Astrocyte (in vitro differentiated cells and primary cell): Measurements from ENCODE around the gene COP1. TPM values are rescaled to one million over a fixed set of nuclear protein-coding genes. Genes with fewer than 3 reads are reported as not detected.

ENCODE experiments used
- DNase-seq: peaks from one replicate; pipeline ENCODE4 v3.0.0-alpha.2; 2010; ENCODE audit warnings: low read depth
- FAIRE-seq: peaks from 2 replicates; lab custom pipeline; 2011; peaks lifted over from hg19 to GRCh38; lab: Jason Lieb, UNC
- H2AFZ ChIP-seq: 2 replicates; pipeline ENCODE4 v1.6.0; 2012; ENCODE audit warnings: low read depth, low read length, inconsistent platforms
- H3K27ac ChIP-seq: 2 replicates; pipeline ENCODE4 v1.5.1; 2011; ENCODE audit warnings: low read depth, low read length, inconsistent platforms
- H3K27me3 ChIP-seq: 2 replicates; pipeline ENCODE4 v1.6.0; 2011; ENCODE audit warnings: low read length, inconsistent platforms; ENCODE audit not compliant: insufficient read depth
- H3K36me3 ChIP-seq: 2 replicates; pipeline ENCODE4 v1.5.1; 2011; ENCODE audit warnings: low read length, inconsistent platforms; ENCODE audit not compliant: insufficient read depth
- H3K4me1 ChIP-seq: 2 replicates; pipeline ENCODE4 v1.5.1; 2011; ENCODE audit warnings: low read length, inconsistent platforms; ENCODE audit not compliant: insufficient read depth
- H3K4me2 ChIP-seq: 2 replicates; pipeline ENCODE4 v1.6.0; 2012; ENCODE audit warnings: low read length, inconsistent platforms
- H3K4me3 ChIP-seq: 2 replicates; pipeline ENCODE4 v1.5.1; 2011; ENCODE audit warnings: low read depth, mild to moderate bottlenecking, low read length, inconsistent platforms; ENCODE audit not compliant: insufficient read depth
- H3K79me2 ChIP-seq: 2 replicates; pipeline ENCODE4 v1.6.0; 2012; ENCODE audit warnings: mild to moderate bottlenecking, low read length, inconsistent platforms; ENCODE audit not compliant: insufficient read depth
- H3K9ac ChIP-seq: 2 replicates; pipeline ENCODE4 v1.6.0; 2012; ENCODE audit warnings: mild to moderate bottlenecking, low read length, inconsistent platforms
- H3K9me3 ChIP-seq: 2 replicates; pipeline ENCODE4 v1.5.1; 2012; ENCODE audit warnings: low read depth, mild to moderate bottlenecking, low read length, inconsistent platforms; ENCODE audit not compliant: insufficient read depth
- H4K20me1 ChIP-seq: 2 replicates; pipeline ENCODE4 v1.6.0; 2012; ENCODE audit warnings: low read length, inconsistent platforms; ENCODE audit not compliant: insufficient read depth
- H3K27ac Mint-ChIP-seq: one replicate; pipeline ENCODE4 v1.8.0; 2021; ENCODE audit warnings: mild to moderate bottlenecking, mixed read lengths; ENCODE audit not compliant: unreplicated experiment
- H3K27me3 Mint-ChIP-seq: one replicate; pipeline ENCODE4 v1.8.0; 2021; ENCODE audit warnings: low read depth, mixed read lengths; ENCODE audit not compliant: unreplicated experiment
- H3K36me3 Mint-ChIP-seq: one replicate; pipeline ENCODE4 v1.8.0; 2021; ENCODE audit warnings: low read depth, mixed read lengths; ENCODE audit not compliant: unreplicated experiment
- H3K4me1 Mint-ChIP-seq: one replicate; pipeline ENCODE4 v1.8.0; 2021; ENCODE audit warnings: low read depth, mixed read lengths; ENCODE audit not compliant: unreplicated experiment
- H3K4me3 Mint-ChIP-seq: one replicate; pipeline ENCODE4 v1.8.0; 2021; ENCODE audit warnings: mild to moderate bottlenecking, moderate library complexity, mixed read lengths; ENCODE audit not compliant: unreplicated experiment
- H3K9me3 Mint-ChIP-seq: one replicate; pipeline ENCODE4 v1.8.0; 2021; ENCODE audit warnings: mild to moderate bottlenecking, mixed read lengths; ENCODE audit not compliant: unreplicated experiment
- CTCF ChIP-seq: IDR thresholded peaks from 2 replicates; pipeline ENCODE4 v1.5.1; 2011; ENCODE audit warnings: low read depth, mild to moderate bottlenecking, inconsistent platforms, low read length, moderate library complexity; ENCODE audit not compliant: insufficient read depth
- EZH2 ChIP-seq: IDR thresholded peaks from 2 replicates; pipeline ENCODE4 v1.6.1; 2012; ENCODE audit warnings: mild to moderate bottlenecking, low read length, inconsistent platforms; ENCODE audit not compliant: insufficient read depth
- total RNA-seq: library from RNA; stranded (reverse); gene quantifications from 2 replicates; pipeline ENCODE4 v1.2.1, GENCODE V29; 2021

COP1 gene
- total RNA-seq, 1 donor from 2014 or later, result 45.9 TPM

- Mint-ChIP-seq H3K4me1 (peaks cover 1% of the 10 kb centered on the region), H3K27ac (no peak overlapping the region), H3K27me3 (no peaks in the 10 kb centered on the region), H3K36me3 (peaks cover 3% of the 10 kb centered on the region), H3K4me3 (no peak overlapping the region), H3K9me3 (peaks cover 2% of the 10 kb centered on the region)
- FAIRE-seq (no peak), DNase-seq (no peak)
- Histone ChIP-seq H2AFZ (no peak overlapping the region), H3K4me2 (no peak overlapping the region), H4K20me1 (no peaks in the 10 kb centered on the region), H3K36me3 (no peaks in the 10 kb centered on the region), H3K4me1 (no peaks in the 10 kb centered on the region), H3K9me3 (no peaks in the 10 kb centered on the region), H3K27ac (no peak overlapping the region), H3K4me3 (no peak overlapping the region), H3K79me2 (no peaks in the 10 kb centered on the region), H3K9ac (no peak overlapping the region), H3K27me3 (no peaks in the 10 kb centered on the region)
- TF ChIP-seq CTCF (no peak), EZH2 (no peak)
Measured at GRCh38 chr1:176227579-176227978, 20.5 kb upstream of the COP1 start.

DNA sequence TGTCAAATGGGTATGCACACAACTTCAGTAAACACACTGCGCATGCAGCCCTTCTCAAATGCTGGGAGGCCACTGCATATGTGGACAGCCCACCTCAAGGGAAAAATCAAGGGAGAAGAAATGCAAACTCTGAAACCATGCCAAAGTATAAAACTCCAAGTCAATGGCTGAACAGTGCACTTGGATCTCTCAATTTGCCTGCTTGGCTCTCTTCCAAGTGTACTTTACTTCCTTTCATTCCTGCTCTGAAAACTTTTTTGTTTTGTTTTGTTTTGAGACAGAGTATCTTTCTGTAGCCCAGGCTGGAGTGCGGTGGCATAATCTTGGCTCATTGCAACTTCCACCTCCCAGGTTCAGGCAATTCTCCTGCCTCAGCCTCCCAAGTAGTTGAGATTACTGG, 18.8 kb upstream of the COP1 start:
- Histone ChIP-seq H3K27ac (no peak overlapping the region), H3K4me2 (no peak overlapping the region), H3K79me2 (no peaks in the 10 kb centered on the region), H3K9me3 (no peaks in the 10 kb centered on the region), H3K9ac (no peak overlapping the region), H4K20me1 (no peaks in the 10 kb centered on the region), H3K36me3 (no peaks in the 10 kb centered on the region), H3K27me3 (no peaks in the 10 kb centered on the region), H3K4me3 (no peak overlapping the region), H3K4me1 (no peaks in the 10 kb centered on the region), H2AFZ (no peak overlapping the region)
- TF ChIP-seq CTCF (no peak), EZH2 (no peak)
- H3K4me3 Mint-ChIP-seq, result no peak overlapping the region
- peaks cover 1% of the 10 kb centered on the region for H3K4me1 Mint-ChIP-seq
- H3K27me3 Mint-ChIP-seq, result no peaks in the 10 kb centered on the region
- peaks cover 2% of the 10 kb centered on the region for H3K36me3 Mint-ChIP-seq
- FAIRE-seq (no peak), DNase-seq (no peak)
- H3K27ac Mint-ChIP-seq, result no peak overlapping the region
- no peaks in the 10 kb centered on the region for H3K9me3 Mint-ChIP-seq

GRCh38 chr1:176225479-176225875, 18.4 kb upstream of the COP1 start:
- DNase-seq, result no peak
- Mint-ChIP-seq H3K4me3 (no peak overlapping the region), H3K27me3 (no peaks in the 10 kb centered on the region), H3K27ac (no peak overlapping the region), H3K4me1 (peaks cover 1% of the 10 kb centered on the region), H3K9me3 (no peaks in the 10 kb centered on the region), H3K36me3 (peaks cover 2% of the 10 kb centered on the region)
- Histone ChIP-seq H2AFZ (no peak overlapping the region), H3K4me2 (no peak overlapping the region), H3K9ac (no peak overlapping the region), H3K4me1 (no peaks in the 10 kb centered on the region), H3K36me3 (no peaks in the 10 kb centered on the region), H3K27me3 (no peaks in the 10 kb centered on the region), H3K27ac (no peak overlapping the region), H4K20me1 (no peaks in the 10 kb centered on the region), H3K9me3 (no peaks in the 10 kb centered on the region), H3K4me3 (no peak overlapping the region), H3K79me2 (no peaks in the 10 kb centered on the region)
- FAIRE-seq, result no peak
- TF ChIP-seq CTCF (no peak), EZH2 (no peak)
